HEK293T (cell line): ENCODE data around the gene ADAMTSL4.

Experiments used
- CTCF ChIA-PET: fragments of 350-600 bp; formaldehyde crosslinking; extraction: SDS; loops from one replicate; lab custom pipeline; 2021; ENCODE audit warnings: antibody characterized with exemption, inconsistent platforms; lab: Yijun Ruan, JAX
- POLR2A ChIA-PET: fragments of 350-600 bp; formaldehyde crosslinking; extraction: SDS; loops from one replicate; lab custom pipeline; 2020; ENCODE audit warnings: antibody characterized with exemption, inconsistent platforms; lab: Yijun Ruan, JAX
- DNase-seq: peaks from one replicate; pipeline ENCODE4 v3.0.0; 2012; ENCODE audit warnings: mixed read lengths; ENCODE audit errors: extremely low spot score
- ARNT ChIP-seq: fragments of 450-650 bp; IDR thresholded peaks from 2 replicates; pipeline ENCODE4 v1.6.1; 2017; ENCODE audit warnings: mild to moderate bottlenecking
- BHLHE40 ChIP-seq: fragments of 450-650 bp; IDR thresholded peaks from 2 replicates; pipeline ENCODE4 v1.6.1; 2016; ENCODE audit warnings: mild to moderate bottlenecking, moderate library complexity, borderline replicate concordance
- CTBP1 ChIP-seq: fragments of 450-650 bp; IDR thresholded peaks from 2 replicates; pipeline ENCODE4 v1.6.1; 2016; ENCODE audit warnings: borderline replicate concordance
- ELF4 ChIP-seq: fragments of 450-650 bp; IDR thresholded peaks from 2 replicates; pipeline ENCODE4 v1.6.1; 2017; ENCODE audit warnings: antibody characterized with exemption
- FOXA1 ChIP-seq: fragments of 450-650 bp; IDR thresholded peaks from 2 replicates; pipeline ENCODE4 v1.6.1; 2016; ENCODE audit warnings: mild to moderate bottlenecking
- FOXK2 ChIP-seq: fragments of 450-650 bp; IDR thresholded peaks from 2 replicates; pipeline ENCODE4 v1.6.1; 2016; ENCODE audit warnings: mild to moderate bottlenecking
- FOXM1 ChIP-seq: fragments of 450-650 bp; IDR thresholded peaks from 2 replicates; pipeline ENCODE4 v1.6.1; 2017; ENCODE audit warnings: mild to moderate bottlenecking, borderline replicate concordance
- HDGF ChIP-seq: fragments of 450-650 bp; IDR thresholded peaks from 2 replicates; pipeline ENCODE4 v1.6.1; 2017; ENCODE audit warnings: antibody characterized with exemption, borderline replicate concordance
- L3MBTL2 ChIP-seq: fragments of 450-650 bp; conservative IDR thresholded peaks from 2 replicates; pipeline ENCODE4 v1.6.1; 2016; ENCODE audit warnings: mild to moderate bottlenecking
- LEF1 ChIP-seq: fragments of 450-650 bp; IDR thresholded peaks from 2 replicates; pipeline ENCODE4 v1.6.1; 2017; ENCODE audit warnings: mild to moderate bottlenecking, borderline replicate concordance
- NFRKB ChIP-seq: fragments of 450-650 bp; IDR thresholded peaks from 2 replicates; pipeline ENCODE4 v1.6.1; 2016; ENCODE audit warnings: mild to moderate bottlenecking, moderate library complexity
- SP1 ChIP-seq: fragments of 450-650 bp; IDR thresholded peaks from 2 replicates; pipeline ENCODE4 v1.6.1; 2017
- SUZ12 ChIP-seq: fragments of 450-650 bp; IDR thresholded peaks from 2 replicates; pipeline ENCODE4 v1.6.1; 2016; ENCODE audit warnings: mild to moderate bottlenecking
- TARDBP ChIP-seq: fragments of 450-650 bp; IDR thresholded peaks from 2 replicates; pipeline ENCODE4 v1.6.1; 2016
- ZNF384 ChIP-seq: fragments of 450-650 bp; IDR thresholded peaks from 2 replicates; pipeline ENCODE4 v1.6.1; 2016
- TF ChIP-seq, protein P1 (sequence below): fragments of 450-650 bp; IDR thresholded peaks from 2 replicates; pipeline ENCODE4 v1.6.1; 2016

ADAMTSL4 gene

GRCh38 chr1:150548632-150549495, at the start of gene ADAMTSL4:
TSS of gene ADAMTSL4 (plus strand) at chr1:150549408. CDS start at chr1:150552289, 2,881 bp downstream.
- peak; percentile 78 for DNase-seq
- POLR2A ChIA-PET = interaction anchor here (0.8 to 1.4 kb wide), 8 partner anchors 13 to 81 kb away, joined by 3 to 6 read pairs (median 4); partner anchors contain the start of genes ENSA, FALEC and MCL1
- no peak for TF ChIP-seq ZNF384
- TF ChIP-seq LEF1 = no peak
- TF ChIP-seq FOXA1 = no peak
- no peak for TF ChIP-seq BHLHE40
- TF ChIP-seq, protein P1, sequence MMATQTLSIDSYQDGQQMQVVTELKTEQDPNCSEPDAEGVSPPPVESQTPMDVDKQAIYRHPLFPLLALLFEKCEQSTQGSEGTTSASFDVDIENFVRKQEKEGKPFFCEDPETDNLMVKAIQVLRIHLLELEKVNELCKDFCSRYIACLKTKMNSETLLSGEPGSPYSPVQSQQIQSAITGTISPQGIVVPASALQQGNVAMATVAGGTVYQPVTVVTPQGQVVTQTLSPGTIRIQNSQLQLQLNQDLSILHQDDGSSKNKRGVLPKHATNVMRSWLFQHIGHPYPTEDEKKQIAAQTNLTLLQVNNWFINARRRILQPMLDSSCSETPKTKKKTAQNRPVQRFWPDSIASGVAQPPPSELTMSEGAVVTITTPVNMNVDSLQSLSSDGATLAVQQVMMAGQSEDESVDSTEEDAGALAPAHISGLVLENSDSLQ = no peak
- TF ChIP-seq HDGF = no peak
- TF ChIP-seq FOXK2 = no peak
- TF ChIP-seq FOXM1 = no peak
- TF ChIP-seq L3MBTL2 = no peak; the same call in 1 of the 2 replicates
- TF ChIP-seq ELF4 = no peak
- no peak for TF ChIP-seq CTBP1
- no peak for TF ChIP-seq SUZ12
- no peak for TF ChIP-seq SP1
- TF ChIP-seq ARNT = no peak
- TF ChIP-seq NFRKB = no peak
- CTCF ChIA-PET = interaction anchor here (0.5 to 3.7 kb wide), 10 partner anchors 11 to 1426 kb away, joined by 3 to 19 read pairs (median 3); no protein-coding TSS in a partner anchor

- ChIA-PET POLR2A (interaction anchor here (2.6 kb wide), 1 partner anchor 10 kb away, joined by 10 read pairs; the partner anchor contains the start of gene FALEC), CTCF (no interaction called here)
- TF ChIP-seq, protein P1 = no peak
- no peak for TF ChIP-seq FOXA1
- no peak for TF ChIP-seq FOXK2
- TF ChIP-seq ARNT = no peak
- TF ChIP-seq L3MBTL2 = no peak
- no peak for TF ChIP-seq NFRKB
- TF ChIP-seq ZNF384 = no peak
- no peak for TF ChIP-seq ELF4
- TF ChIP-seq HDGF = no peak
- no peak for TF ChIP-seq FOXM1
- TF ChIP-seq TARDBP = no peak
- TF ChIP-seq BHLHE40 = no peak
- no peak for DNase-seq
Observed at GRCh38 chr1:150505431-150505830, 43.8 kb upstream of the ADAMTSL4 start.

DNA sequence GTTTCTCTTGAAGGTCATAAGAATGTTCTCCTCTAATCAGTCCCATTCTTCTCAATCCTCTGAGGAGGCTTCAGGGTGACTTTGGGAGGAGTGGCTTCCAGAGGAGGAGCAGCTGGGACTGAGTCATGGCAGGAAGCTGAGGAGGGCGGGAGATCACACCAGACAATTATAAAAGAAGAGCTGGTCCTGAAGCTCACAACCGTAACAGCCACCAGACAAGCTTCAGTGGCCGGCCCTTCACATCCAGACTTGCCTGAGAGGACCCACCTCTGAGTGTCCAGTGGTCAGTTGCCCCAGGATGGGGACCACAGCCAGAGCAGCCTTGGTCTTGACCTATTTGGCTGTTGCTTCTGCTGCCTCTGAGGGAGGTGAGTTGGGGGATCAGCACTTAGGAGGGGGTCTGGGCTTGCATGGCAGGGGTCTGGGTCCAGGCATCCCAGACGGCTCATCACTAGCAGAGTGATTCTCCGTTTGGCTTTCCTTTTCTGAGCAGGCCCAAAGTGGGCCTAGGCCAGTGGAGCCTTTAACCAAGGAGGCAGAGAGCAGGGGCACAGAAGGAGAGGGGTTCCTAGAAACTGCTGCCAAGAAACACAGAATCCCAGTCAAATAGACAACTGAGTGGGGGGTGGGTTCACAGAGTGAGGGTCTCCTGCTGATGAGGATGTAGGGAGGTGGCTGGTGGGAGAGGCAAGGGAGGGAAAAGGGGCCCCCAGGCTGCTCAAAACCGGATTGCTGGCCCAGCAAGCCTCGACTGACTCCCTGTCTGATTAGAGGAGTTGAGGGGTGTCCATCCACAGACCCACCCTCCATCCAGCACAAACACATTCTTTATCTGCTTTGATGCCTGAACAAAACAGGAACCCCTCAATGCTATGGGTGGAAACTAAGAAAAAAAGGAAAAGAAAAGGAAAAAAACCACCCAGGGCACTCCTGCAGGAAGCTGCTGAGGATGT, 41.0 kb upstream of the ADAMTSL4 start, which contains the start of gene ECM1:
Gene ECM1, plus strand, starts transcription at position 198 of the 953 bp plus-strand sequence. Its CDS starts 101 bp downstream, at position 299.
- CTCF ChIA-PET = interaction anchor here (0.7 to 1.1 kb wide), 2 partner anchors 22 to 40 kb away, joined by 3 read pairs; no protein-coding TSS in a partner anchor
- POLR2A ChIA-PET = interaction anchor here (1.4 to 2.3 kb wide), 2 partner anchors 8 to 22 kb away, joined by 3 to 13 read pairs; partner anchors contain the start of gene FALEC
- TF ChIP-seq ZNF384 (no peak), FOXM1 (no peak)
- no peak for DNase-seq

DNA sequence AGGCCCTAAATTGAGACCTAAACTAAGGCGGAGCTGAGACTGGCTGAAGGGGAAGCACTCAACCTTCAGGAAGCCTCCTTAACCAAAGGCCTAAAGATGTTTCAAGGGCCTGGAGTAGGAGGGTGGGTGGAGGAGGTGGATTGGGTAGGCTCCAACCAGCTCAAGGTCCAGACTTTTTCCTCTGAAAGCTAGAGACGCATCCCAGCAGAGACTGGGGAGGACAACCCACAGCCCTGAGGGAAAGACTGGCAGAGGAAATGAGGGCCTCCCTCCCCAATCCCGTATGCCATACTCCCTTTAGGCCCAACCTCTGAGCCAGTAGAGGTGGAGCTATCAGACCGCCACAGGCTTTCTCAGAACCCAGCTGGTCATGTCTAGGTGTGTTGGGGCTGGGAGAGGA, 40.2 kb upstream of the ADAMTSL4 start:
- CTCF ChIA-PET = interaction anchor here (0.7 to 1.1 kb wide), 2 partner anchors 23 to 39 kb away, joined by 3 read pairs; no protein-coding TSS in a partner anchor
- no peak for TF ChIP-seq ZNF384
- no peak for TF ChIP-seq L3MBTL2
- TF ChIP-seq, protein P1 = no peak
- no peak for TF ChIP-seq FOXK2
- no peak for TF ChIP-seq ELF4
- no peak for TF ChIP-seq SUZ12
- no peak for TF ChIP-seq CTBP1
- TF ChIP-seq NFRKB = no peak
- no peak for TF ChIP-seq TARDBP
- no peak for TF ChIP-seq HDGF
- no peak for TF ChIP-seq ARNT
- TF ChIP-seq FOXA1 = no peak
- no peak for TF ChIP-seq FOXM1
- no peak for TF ChIP-seq LEF1
- TF ChIP-seq SP1 = no peak
- no peak for TF ChIP-seq BHLHE40
- no peak for DNase-seq
- POLR2A ChIA-PET = interaction anchor here (1.4 kb wide), 1 partner anchor 23 kb away, joined by 3 read pairs; no protein-coding TSS in a partner anchor

GRCh38 chr1:150511551-150511950, 37.7 kb upstream of the ADAMTSL4 start:
- POLR2A ChIA-PET = interaction anchor here (1.8 kb wide), 1 partner anchor 24 kb away, joined by 5 read pairs; the partner anchor contains the start of gene TARS2
- no peak for TF ChIP-seq NFRKB
- TF ChIP-seq TARDBP = no peak
- no peak for TF ChIP-seq FOXK2
- TF ChIP-seq CTBP1 = no peak
- TF ChIP-seq FOXA1 = no peak
- TF ChIP-seq FOXM1 = no peak
- no peak for TF ChIP-seq L3MBTL2
- TF ChIP-seq ZNF384 = no peak
- TF ChIP-seq, protein P1 = no peak
- CTCF ChIA-PET = interaction anchor here (1.0 kb wide), 1 partner anchor 22 kb away, joined by 3 read pairs; no protein-coding TSS in a partner anchor
- no peak for DNase-seq
